ENCODE results near the gene C16orf87.

- TF ChIP-seq CTCF (IDR thresholded peaks at IDR 0.05) (no peak), POLR2A (IDR thresholded peaks at IDR 0.05) (no peak), EP300 (IDR thresholded peaks at IDR 0.05) (no peak)
Measured at GRCh38 chr16:46796764-46797269, 34.2 kb downstream of the C16orf87 start.

Data from tibial nerve (tissue), 4 donors.